Activated gamma-delta T cell treated with anti-CD3 and anti-CD28 coated beads, Interleukin-2, amount 50 U/mL, for 16 hours (primary cell): ENCODE data around the gene COL1A2.

ENCODE experiments used
- DNase-seq: peaks from one replicate; pipeline ENCODE4 v3.0.0-alpha.2; 2020; ENCODE audit warnings: low read depth

The COL1A2 gene

GRCh38 chr7:94411188-94411466, 16.4 kb downstream of the COL1A2 start:
- no peak for DNase-seq

GRCh38 chr7:94412762-94413322, 18.1 kb downstream of the COL1A2 start:
- DNase-seq = no peak

- no peak for DNase-seq
These were observed 19.8 kb downstream of the COL1A2 start for GRCh38 chr7:94414481-94414880.

- no peak for DNase-seq
These were observed 20.3 kb downstream of the COL1A2 start for GRCh38 chr7:94414980-94415379.

GRCh38 chr7:94417306-94417705, 22.6 kb downstream of the COL1A2 start:
- DNase-seq = no peak

GRCh38 chr7:94417901-94418300, 23.2 kb downstream of the COL1A2 start:
- DNase-seq = no peak

GRCh38 chr7:94418851-94419250, 24.2 kb downstream of the COL1A2 start:
- no peak for DNase-seq

- DNase-seq = no peak
These were observed 25.6 kb downstream of the COL1A2 start for GRCh38 chr7:94420328-94420727.

- no peak for DNase-seq
These were observed 27.0 kb downstream of the COL1A2 start for GRCh38 chr7:94421681-94422080.

GRCh38 chr7:94422136-94422535, 27.4 kb downstream of the COL1A2 start:
- no peak for DNase-seq

GRCh38 chr7:94422827-94423460, 28.2 kb downstream of the COL1A2 start:
- no peak for DNase-seq

- DNase-seq = no peak
These were observed 29.4 kb downstream of the COL1A2 start for GRCh38 chr7:94423863-94424735.

GRCh38 chr7:94425546-94425945, 30.9 kb downstream of the COL1A2 start:
- no peak for DNase-seq

- no peak for DNase-seq
These were observed 32.5 kb downstream of the COL1A2 start for GRCh38 chr7:94426980-94427875.

GRCh38 chr7:94429153-94429552, 34.5 kb downstream of the COL1A2 start:
- no peak for DNase-seq

GRCh38 chr7:94431176-94431575, 36.5 kb downstream of the COL1A2 start:
- DNase-seq = no peak

- no peak for DNase-seq
These were observed 37.1 kb downstream of the COL1A2 start for GRCh38 chr7:94431619-94432280.

- DNase-seq = no peak
These were observed 37.6 kb downstream of the COL1A2 start for GRCh38 chr7:94432281-94432670.

- no peak for DNase-seq
These were observed 38.1 kb downstream of the COL1A2 start for GRCh38 chr7:94432817-94433216.

GRCh38 chr7:94433224-94433623, 38.5 kb downstream of the COL1A2 start:
- DNase-seq = no peak

GRCh38 chr7:94434042-94434441, 39.3 kb downstream of the COL1A2 start:
- no peak for DNase-seq
